HG03108 (cell line): ENCODE data around the gene CAMK1D.
"Not testable (repeated sequence)": the region's sequence is repeated elsewhere in the genome, so short reads cannot be mapped to it uniquely, and the experiment has no call there.

Experiments
- ATAC-seq: cut with Tn5 transposase; IDR thresholded peaks from one replicate; pipeline ENCODE4 v1.9.1; 2021; ENCODE audit warnings: moderate library complexity; ENCODE audit not compliant: unreplicated experiment

CAMK1D gene

DNA sequence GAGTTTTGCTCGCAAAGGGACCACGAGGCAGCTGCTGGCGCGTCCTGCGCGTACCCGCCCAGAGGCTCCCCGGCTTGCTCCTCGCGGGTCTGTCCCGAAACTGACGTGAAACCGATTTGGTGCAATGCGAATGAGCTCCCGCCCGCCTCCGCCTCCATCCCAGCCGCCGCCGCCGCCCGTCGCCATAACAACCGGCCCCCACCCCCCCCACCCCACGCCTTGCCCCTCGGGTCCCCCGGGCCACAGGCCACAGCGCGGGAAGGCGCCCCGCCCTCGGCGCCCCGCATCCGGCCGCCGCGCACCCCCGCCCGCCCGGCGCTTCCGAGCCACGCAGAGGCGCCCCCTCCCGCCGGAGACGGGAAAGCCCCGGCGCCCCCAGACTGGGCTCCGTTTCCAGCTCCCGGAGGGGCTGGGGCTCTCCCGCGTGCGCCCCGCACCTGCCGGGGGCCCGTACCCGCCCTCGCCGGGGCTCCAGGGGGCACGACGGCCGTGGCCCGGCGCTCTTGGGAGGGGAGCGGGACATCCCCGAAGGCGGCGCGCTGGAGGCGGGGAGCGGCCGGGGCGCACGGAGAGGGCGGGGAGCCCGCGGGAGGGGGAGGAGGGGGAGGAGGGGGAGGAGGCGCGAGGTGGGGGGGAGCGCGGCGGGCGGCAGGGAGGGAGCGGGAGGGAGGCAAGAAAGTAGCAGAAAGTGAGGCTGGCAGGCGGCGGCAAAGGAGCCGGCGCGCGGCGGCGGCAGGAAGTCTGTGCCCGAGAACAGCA is at the start of gene CAMK1D:
Gene CAMK1D (plus strand): TSS at position 678 of the 759 bp plus-strand sequence.
- ATAC-seq, result peak; percentile 40

DNA sequence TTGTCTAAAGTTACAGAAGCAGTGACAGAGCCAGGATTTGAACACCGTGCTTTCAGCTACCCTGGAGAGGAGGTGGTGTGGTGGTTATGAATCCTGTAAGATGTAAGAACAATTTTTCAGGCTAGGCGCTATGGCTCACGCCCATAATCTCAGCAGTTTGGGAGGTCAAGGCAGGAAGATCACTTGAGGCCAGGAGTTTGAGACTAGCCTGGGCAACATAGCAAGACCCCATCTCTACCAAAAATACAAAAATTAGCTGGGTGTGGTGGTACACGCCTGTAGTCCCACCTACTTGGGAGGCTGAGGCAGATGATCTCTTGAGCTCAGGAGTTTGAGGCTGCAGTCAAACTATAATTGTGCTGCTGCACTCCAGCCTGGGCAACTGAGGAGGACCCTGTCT is 48.3 kb upstream of the CAMK1D start:
- ATAC-seq, result not testable (repeated sequence)

DNA sequence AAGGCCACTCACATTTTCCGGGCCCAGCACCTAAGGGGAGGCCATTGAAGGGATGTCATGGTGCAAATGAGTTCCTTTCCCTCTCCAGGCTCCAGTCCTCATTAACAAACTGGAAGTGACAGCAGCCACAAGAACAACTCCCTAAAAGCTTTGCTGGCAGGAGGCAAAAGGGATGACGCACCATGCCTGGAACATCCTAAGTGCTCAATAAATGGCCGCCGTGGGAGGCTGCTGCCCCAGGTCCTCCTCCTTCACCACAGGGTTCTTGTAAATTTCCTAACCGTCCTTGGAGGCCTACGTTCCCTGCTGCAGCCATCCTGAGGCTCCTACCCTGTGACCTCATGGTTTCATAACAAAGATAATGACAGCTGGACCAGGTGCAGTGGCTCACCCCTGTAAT is 41.3 kb upstream of the CAMK1D start:
- ATAC-seq, result no peak

DNA sequence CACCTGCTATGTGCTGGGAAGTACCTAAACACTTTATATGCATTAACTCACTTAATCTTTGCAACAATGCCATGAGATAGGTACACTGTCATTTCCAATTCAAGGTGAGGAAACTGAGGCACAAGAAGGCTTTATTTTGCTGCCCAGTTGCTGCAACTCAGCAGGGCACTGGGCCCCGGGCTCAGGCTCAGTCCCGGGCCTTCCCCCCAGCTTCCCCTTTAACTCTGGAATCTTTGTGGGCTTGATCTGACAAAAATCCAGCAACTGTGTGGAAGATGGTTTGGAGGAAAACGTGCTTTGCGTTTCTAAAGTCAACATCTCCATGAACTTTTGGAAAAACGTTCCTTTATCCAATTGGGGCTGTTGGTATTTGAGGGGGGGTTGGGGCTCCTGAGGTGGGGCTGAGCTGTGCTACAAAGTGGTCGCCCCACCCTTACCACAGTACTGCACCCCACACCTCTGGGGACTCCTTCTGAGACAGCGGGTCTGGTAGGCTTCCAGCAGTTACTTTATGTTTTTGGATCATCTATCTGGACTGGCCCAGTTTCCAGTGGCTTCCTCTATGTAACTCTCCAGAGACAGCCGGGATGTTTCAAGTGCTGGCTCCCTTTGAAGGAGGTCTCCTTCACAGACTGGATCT is 40.5 kb upstream of the CAMK1D start:
- no peak for ATAC-seq

DNA sequence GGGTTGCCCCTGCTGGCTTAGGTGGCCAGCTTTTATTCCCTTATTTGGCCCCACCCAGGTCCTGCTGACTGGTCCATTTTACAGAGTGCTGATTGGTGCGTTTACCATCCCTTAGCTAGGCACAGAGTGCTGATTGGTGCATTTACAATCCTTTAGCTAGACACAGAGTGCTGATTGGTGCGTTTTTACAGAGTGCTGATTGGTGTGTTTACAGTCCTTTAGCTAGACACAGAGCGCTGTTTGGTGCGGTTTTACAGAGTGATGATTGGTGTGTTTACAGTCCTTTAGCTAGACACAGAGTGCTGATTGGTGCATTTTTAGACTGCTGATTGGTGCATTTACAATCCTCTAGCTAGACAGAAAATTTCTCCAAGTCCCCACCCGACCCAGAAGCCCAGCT is 39.6 kb upstream of the CAMK1D start:
- not testable (repeated sequence) for ATAC-seq

DNA sequence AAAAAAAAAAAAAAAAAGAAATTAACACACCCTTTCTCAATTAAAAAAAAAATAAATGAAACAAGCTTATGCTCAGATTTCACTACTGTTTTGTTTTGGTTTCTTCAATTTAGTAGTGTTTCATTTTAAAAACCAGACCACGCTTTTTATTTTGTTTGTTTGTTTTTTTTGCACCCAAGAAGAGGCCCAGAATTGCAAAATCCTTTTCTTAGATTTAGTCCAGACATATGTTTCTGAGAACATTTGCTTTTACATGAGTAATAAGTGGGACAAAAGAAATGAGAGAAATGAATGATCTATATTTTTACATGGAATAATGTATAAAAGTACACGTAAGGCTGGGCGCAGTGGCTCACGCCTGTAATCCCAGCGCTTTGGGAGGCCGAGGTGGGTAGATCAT is 34.5 kb upstream of the CAMK1D start:
- ATAC-seq, result no peak

DNA sequence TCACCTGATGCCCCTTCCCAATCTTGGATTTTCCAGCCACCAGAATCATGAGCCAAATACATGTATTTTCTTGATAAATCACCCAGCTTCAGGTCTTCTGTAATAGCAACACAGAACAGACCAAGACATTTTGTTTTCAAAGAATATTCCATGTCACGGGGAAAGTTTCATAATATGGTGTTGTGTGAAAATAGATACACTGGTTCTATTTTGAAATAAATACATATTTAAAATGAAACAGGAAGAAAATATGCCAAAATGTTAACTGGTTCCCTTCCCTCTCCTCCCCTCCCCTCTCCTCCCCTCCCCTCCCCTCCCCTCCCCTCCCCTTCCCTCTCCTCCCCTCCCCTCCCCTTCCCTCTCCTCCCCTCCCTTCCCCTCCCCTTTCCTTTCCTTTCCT is 30.3 kb upstream of the CAMK1D start:
- ATAC-seq, result no peak

DNA sequence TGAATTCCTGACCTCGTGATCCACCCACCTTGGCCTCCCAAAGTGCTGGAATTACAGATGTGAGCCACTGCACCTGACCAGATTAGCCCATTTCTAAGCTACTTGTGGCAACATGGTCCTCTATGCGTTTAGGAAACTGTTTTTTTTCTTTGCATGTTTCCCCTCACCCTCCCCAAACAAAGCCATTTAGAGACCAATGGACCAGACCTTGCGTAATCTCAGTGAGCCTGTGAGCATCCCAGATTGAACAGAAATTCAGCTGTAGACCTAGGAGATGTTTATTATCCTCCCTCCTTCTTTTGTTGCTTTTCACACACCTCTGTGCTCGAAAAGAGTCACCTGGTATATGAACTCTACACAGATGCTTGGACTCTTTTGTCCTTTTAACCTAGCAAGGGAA is 28.5 kb upstream of the CAMK1D start:
- ATAC-seq, result no peak

DNA sequence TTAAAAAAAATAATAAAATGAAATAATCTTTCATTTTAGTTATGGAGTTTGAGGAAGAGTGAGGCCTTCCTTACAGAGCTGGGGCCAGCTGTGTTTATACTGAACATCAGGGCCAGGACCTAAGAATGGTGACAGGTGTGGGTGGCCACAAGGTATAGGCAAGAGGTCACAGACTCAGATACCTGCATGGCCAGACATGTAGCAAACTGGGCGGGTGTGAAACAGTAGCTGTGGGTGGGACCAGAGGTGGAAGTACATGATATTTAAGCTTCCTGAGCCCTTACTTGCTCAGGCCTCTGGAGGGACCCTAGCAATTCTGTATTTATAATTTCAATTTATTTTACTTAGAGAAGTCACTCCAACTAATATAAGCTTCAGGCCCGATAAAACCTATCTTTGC is 27.7 kb upstream of the CAMK1D start:
- ATAC-seq, result no peak

DNA sequence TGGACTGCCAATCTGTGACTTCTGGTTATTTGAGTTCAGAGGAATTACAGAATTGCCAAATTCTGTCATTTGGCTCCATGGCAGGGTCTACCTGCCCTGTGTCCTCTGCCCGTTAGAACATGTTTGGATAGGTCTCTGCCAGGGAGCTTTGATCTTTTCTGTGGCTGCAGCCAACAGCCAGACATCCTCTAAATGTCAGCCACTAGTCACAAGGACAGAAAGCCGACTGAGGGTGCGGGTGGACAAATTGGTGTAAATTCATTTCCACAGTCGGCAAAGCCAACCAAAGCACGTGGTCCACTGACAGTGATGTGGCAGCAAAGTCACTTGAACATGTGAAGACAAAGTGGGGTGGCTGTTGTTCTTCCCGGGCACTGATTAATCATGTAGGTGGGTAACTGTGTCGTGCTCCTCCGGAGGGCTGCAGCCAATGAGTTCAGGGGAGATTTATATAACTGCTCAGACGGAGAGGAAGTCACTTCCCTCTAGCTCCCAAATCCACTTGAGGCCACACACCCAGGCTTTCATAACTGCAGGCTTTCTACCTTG is 26.7 kb upstream of the CAMK1D start:
- ATAC-seq, result no peak

DNA sequence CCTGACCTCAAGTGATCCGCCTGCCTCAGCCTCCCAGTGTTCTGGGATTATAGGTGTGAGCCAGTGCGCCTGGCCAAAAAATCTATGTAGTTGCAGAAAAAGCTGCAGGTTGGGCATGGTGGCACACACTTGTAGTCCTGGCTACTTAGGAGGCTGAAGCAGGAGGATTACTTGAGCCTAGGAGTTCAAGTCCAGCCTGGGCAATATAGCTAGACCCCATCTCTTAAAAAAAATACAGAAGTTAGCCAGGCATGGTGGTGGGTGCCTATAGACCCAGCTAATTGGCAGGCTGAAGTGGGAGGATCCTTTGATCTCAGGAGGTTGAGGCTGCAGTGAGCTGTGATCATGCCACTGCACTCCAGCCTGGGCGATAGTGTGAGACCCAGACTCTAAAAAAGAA is 24.8 kb upstream of the CAMK1D start:
- ATAC-seq, result no peak

DNA sequence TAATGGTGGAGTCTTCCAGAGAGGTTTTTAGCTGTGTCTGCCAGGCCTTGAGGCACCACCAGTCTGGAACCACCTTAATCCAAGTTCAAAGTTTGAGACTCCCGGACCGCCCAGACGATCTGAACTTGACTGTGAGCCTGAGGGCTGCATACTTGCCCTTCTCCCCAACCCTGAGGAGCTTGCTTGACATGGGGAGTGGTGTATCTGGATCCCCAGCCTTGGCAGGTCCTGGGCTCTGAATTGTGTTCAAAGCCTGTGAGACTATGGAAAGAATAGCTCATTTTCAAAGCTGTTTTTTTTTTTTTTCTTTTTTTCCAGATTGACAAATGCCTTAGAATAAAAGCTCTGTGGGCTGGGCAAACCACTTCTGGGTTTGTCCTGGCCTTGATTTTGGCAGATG is 22.3 kb upstream of the CAMK1D start:
- no peak for ATAC-seq

DNA sequence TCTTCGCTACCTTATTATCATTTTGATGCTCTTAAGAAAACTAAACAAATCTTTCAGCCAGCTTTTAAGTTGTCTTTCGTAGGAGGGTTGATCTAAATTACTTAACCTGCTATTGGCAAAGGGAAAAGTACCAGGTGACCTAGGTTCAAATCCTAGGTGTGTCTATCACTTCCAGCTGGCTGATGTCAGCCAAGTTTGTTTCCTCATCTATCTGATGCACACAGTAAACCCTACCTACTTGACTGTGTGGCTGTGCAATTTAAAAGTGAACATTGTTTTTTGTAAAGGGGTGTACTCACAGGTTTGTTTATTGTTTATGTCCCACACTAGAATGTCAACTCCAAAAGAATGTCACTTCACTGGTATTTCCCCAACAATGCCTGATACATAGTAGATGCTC is 21.9 kb upstream of the CAMK1D start:
- no peak for ATAC-seq

DNA sequence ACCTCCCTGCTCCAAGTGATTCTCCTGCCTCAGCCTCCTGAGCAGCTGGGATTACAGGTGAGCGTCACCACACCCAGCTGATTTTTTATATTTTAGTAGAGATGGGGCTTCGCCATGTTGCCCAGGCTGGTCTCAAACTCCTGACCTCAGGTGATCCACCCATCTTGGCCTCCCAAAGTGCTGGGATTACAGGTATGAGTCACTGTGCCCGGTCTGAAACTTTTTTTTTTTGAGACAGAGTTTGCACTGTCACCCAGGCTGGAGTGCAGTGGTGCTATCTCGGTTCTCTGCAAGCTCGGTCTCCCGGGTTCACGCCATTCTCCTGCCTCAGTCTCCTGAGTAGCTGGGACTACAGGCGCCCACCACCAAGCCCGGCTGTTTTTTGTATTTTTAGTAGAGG is 21.0 kb upstream of the CAMK1D start:
- not testable (repeated sequence) for ATAC-seq

DNA sequence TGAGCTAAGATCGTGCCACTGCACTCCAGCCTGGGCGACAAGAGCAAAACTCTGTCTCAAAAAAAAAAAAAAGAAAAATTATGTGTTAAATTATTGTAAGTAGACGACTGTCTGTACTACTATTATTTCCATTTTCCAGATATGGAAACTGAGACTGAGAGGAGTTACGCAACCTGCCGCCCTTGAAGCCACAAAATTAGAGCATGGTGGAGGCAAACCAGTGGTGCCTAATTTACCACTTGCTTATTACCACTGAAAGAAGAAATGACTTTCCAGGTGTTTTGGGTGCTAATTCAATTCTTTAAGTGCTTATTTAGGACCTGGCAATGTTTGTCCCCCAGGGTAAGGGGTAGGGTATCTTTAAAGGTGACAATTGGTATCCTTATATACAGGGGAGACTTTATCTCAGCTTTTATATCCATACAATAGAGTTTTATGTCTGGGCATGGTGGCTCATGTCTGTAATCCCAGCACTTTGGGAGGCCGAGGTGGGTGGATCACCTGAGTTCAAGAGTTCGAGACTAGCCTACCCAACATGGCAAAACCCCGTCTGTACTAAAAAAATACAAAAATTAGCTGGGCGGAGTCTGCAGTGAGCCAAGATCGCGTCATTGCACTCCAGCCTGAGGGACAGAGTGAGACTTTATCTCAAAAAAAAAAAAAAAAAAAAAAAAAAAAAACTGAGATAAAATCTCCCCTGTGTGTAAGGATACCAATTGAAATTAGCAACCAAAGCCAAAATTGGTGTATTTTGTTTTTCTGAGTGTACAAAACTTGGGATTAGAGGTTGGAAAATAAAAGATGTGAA is 16.6 kb upstream of the CAMK1D start:
- ATAC-seq, result no peak

DNA sequence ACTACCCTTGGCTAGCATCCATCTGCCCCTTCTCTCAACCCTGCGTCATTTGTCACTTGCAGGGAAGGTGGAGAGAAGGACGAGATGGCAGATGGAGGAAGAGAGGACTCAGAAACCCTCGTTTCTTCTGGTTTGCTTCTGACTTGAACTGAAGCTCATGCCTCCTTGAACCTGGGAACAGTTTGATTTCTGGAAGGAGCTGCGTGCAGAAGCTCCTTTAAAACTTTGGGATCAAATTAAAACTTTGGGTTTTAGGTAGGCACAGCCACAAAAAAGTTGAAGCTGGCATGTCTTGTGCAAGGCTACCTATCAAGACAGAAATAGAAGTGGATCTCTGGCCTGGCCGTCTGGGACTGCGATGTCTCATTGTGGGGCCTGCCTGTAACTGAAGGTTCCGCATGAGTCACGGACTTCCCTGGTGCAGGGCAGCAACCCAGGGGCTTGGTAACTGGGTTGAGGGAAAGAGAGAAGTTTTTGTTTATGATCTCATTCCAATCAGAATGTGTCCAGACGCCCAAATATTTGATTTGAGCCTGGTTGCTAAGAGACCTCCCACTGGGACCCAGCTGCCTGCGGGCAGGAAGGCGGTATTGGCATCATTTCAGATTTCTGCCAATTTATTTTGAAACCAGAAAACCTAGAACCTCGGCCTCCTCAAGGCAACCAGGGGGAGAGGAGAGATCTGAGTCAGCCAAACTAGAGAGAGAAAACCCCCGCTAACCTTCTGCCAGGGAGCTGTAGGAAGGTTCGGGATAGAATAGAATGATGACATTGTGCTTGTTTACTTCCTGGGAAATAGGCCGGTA is 15.8 kb upstream of the CAMK1D start:
- ATAC-seq, result peak; percentile 78

DNA sequence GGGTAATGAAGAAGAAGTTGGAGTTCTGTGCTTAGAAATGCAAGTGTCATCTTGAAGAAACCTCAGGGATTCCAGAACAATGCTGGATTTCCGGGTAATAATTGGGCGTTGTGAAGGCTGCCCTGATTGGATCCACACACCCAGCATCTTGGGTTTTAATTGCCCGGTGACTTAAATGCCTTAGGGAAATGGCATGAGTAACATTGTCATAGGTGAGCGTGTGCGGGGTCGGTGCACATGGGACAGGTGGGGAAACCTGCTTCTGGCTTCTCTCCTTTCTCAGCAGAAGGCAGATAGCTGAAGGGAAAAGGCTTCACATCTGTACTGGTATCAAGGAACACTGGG is 15.2 kb upstream of the CAMK1D start:
- no peak for ATAC-seq

DNA sequence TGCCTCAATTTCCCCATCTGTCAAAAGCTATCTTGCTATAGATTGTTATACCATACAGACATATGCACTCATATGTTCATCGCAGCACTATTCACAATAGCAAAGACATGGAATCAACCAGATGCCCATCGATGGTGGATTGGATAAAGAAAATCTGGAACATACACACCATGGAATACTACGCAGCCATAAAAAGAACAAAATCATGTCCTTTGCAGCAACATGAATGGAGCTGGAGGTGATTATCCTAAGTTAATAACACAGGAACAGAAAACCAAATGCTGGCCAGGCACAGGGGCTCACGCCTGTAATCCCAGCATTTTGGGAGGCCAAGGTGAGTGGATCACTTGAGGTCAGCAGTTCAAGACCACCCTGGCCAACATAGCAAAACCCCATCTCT is 14.2 kb upstream of the CAMK1D start:
- not testable (repeated sequence) for ATAC-seq

DNA sequence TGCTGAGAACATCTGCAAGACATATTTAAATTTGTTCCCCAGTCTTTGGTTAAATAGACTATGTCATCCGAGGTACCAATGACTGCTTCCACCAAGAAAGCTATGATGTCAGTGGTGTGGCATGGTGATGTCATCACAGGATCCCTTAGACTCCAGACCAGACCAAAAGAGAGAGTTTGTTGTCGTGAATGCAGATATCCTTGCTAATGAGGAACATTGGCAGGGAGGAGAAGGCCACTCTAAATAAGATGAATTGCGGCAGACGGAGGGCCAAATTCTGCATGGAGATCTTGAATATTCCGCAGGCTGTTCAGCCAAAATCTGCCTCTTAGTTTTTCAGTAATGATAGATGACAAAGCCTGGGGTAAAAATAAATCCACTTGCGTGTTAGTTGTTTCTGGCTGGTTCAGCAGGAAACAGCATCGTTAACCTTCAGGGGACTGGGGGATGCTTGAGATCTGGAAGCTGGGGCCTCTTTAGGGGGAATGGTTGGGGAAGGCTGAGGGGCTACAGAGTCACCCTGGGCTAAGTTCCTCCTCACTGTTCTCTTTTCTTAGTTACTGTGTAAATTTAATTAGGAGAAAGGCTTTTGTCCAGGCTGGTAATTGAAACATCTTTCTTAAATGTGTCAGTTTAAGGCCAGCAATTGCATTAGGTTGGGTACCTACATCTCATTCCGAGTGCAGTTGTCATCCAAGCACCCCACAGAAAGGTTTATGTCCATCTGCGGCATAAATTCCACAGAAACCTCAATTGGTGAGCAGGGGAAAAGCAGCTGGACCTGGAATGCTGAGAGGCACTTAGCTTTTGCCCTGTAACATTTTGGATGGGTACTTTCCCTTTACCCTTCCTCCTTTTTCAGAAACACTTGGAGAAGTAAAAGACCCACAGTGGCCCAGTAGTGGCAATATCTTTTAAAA is 11.6 kb upstream of the CAMK1D start:
- no peak for ATAC-seq

DNA sequence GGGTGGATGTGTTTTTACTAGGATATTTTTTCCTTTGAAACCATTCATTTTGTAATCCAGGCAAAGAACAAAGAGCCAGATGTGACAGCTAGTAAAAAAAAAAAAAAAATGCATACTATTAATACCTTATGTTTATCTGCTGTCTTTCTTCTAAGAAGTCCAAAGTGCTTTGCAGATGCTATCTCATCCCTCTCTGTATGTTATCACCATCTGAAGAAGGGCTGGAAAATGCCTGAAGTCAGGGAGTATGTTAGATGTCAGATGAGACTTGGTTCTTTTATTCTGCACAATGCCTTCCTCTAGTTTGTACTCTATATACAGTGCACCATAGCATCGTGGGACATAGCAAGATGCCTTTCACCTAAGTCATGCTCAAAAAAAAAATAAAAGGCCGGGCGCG is 10.4 kb upstream of the CAMK1D start:
- ATAC-seq, result no peak
